Esophagus mucosa (tissue), 1 donor: ENCODE measurements around the gene KATNIP. TPM values are rescaled to one million over a fixed set of nuclear protein-coding genes. Genes with fewer than 3 reads are reported as not detected.
"Not testable (repeated sequence)": the region's sequence is repeated elsewhere in the genome, so short reads cannot be mapped to it uniquely, and the experiment has no call there.

Experiments
- ATAC-seq: fragments of 200-7000 bp; cut with Tn5 transposase; one replicate; pipeline ENCODE4 v1.9.1; 2020
- total RNA-seq: library from RNA; stranded (reverse); gene quantifications from one replicate; pipeline ENCODE4 v1.2.4, GENCODE V29; 2023
- donor health status: DM: yes; HTN: yes; CAD: no.

The KATNIP gene
- total RNA-seq, 1 donor from 2014 or later = 21.0 TPM

DNA sequence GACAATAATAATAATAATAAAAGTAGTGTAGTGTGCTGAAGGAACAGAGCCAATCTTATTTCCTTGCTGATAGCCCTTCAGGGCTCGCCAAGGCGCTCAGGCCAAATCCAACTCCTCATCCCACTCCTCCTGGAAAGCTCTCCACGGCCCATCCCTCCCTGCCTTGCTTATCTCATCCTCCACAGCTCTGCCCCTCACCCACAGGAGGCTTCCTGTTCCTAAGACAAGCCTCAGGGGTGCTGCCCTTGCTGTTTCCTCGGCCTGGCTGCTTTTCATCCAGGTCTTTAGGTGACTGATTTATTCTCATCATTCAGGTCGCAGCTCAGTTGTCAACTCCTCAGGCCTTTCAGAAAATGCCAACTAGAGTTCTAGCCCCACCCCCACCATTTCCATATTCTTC is 11.4 kb upstream of the KATNIP start:
- ATAC-seq = no peak

DNA sequence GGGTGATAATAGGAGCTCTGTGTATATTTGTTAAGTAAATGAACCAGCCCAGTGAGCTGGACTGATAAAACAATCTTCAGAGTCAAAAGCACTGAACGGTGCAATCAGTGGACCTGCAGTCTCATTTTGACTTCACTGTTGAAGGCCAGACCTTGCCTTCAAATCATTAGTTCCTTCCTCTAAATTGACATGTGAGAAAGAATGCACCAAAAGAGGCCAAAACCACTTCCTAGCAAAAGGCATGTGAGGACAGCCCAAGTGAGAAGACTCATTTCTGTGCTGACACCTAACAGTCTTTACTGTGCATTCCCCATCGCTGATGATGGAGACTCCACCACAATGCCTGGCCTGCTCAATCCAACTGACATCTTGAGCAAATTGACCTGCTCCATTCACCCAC is 10.8 kb upstream of the KATNIP start:
- no peak for ATAC-seq

DNA sequence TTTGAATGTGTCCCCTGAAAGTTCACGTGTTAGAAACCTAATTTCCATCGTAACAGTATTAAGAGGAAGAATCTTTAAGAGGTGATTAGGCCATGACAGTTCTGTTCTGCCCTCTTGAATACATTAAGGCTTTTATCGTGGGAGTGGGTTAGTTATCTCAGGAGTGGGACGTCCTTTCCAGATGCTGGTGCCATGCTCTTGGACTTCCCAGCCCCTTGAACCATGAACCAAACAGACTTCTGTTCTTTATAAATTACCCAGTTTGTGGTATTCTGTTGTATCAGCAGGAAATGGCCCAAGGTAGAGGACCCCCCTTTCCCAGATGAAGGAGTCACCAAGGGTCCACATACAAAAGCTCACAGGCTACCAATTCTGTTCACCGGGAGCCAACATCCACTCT is 10.3 kb upstream of the KATNIP start:
- ATAC-seq = no peak

GRCh38 chr16:27543801-27544200 is 6.1 kb upstream of the KATNIP start:
- no peak for ATAC-seq

GRCh38 chr16:27544671-27545070 is 5.3 kb upstream of the KATNIP start:
- ATAC-seq = no peak

DNA sequence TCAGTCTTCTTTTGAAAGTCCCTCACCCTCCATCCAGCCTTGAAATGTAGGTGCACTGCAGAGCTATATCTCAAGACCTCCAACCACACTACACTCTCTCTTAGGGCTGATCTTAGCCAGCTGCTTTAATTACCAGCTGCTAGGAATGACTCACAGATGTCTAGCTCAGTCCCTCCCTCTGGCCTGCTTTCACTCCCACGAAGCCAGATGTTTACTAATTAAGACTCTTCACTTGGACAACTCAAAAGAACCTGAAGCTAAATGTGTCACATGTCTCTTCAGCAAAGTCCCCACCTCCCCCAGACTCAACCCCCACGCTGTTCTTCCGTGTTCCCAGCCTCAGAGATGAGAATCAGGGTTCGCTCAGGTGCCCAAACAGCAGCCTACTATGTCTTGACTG is 2.8 kb upstream of the KATNIP start:
- ATAC-seq = peak; percentile 66

GRCh38 chr16:27547851-27548250 is 2.1 kb upstream of the KATNIP start:
- ATAC-seq = no peak

- peak; percentile 33 for ATAC-seq
These were observed 539 bp upstream of the KATNIP start for GRCh38 chr16:27549464-27549745.

- no peak for ATAC-seq
These were observed 607 bp downstream of the KATNIP start for GRCh38 chr16:27550582-27550920.

- no peak for ATAC-seq
These were observed 1.1 kb downstream of the KATNIP start for GRCh38 chr16:27551036-27551435.

DNA sequence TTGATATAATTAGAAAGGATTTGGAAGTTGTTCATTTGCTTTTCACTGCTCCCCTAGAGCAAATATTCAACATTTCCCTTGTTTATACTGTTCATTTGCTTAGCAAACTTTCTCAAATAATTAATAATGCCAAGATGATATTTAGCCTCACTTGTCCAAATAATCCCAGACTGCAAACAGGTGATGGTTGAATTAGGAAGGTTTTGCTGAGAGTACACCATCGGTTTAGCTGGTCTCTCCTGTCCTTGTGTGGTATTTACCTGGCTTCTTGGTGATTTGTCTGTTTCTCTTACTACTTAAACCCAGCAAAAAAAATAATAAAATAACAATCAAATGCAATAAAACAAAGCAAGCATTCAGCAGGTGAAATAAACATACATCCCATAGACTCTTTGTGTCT is 6.5 kb downstream of the KATNIP start:
- ATAC-seq = no peak

DNA sequence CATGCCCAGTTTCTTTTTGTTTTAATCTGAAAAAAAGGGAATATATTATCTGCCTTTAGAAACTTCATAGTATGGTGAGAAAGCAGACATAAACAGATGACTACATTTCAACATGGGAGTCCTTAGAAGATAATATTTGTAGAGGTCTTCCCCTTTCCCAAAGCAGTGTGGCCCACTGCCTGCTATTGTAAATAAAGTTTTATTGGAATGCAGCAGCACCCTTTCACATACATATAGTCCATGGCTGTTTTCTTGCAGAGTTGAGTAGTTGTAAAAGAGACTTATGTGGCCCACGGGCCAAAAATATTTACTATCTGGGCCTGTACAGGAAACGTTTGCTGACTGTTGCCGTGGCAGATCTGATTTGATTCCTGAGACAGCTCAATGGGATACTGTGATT is 8.5 kb downstream of the KATNIP start:
- no peak for ATAC-seq

- no peak for ATAC-seq
These were observed 9.0 kb downstream of the KATNIP start for GRCh38 chr16:27558932-27559331.

DNA sequence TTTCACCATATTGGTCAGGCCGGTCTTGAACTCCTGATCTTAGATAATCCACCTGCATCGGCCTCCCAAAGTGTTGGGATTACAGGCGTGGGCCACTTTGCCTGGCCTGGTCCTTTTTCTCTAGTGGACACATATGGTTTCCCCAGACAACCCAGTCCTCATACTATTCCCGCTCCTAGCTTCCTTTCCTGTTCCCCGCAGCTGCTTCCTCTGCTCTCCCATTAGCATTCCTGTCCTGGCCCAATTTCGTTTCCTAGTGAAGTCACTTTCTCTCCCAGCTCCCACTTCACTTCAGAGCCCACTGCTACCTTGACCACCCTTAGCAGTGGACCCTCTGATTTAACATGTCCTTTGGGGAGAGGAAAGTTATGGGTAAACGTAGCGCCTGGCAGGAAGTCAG is 11.3 kb downstream of the KATNIP start:
- ATAC-seq = no peak

DNA sequence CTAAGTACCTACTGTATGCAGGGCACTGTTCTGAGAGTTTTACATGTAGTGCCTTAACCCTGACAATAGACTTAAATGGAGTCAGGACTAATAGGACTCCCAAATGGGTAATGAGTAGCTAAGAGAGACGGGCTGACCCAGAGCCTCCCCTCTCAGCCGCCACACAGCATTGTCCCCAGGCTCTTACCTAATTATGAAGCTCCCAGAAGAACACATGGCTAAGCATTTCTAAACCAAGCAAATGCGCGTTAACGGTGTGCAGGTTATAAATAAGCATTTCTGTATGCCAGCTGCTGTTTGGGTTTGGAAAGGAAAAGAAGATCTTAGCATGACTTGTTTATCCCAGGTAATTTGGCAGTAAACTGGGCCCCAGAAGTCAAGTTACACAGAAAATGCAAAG is 14.3 kb downstream of the KATNIP start:
- no peak for ATAC-seq

GRCh38 chr16:27566417-27566816 is 16.5 kb downstream of the KATNIP start:
- ATAC-seq = peak; percentile 76

DNA sequence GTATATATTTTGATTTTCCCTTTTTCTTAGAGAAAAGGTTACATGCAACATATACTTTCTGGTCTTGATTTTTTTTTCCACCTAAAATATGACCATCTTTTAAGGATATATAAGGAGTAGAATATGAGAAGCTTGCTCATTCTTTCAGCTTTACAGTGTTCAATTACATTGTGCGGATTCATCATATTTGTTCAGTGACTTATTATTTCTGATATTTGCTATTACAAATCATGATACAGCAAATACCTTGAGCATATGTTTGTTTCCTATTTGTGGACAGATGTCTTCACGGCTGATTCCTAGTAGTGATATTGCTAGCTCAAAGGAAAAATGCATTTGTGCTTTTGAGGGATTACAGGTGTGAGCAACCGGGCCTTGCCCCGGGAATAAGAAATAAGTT is 18.1 kb downstream of the KATNIP start:
- no peak for ATAC-seq

DNA sequence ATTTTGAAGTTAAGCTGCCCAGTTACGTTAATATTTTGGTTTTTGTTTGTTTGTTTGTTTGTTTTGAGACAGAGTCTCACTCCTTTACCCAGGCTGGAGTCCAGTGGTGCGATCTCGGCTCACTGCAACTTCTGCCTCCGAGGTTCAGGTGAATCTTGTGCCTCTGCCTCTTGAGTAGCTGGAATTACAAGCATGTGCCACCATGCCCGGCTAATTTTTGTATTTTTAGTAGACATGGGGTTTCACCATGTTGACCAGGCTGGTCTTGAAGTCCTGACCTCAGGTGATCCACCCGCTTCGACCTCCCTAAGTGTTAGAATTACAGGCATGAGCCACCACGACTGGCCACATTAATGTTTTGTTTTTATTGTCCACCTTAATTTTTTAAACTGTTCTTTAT is 21.0 kb downstream of the KATNIP start:
- ATAC-seq = not testable (repeated sequence)

GRCh38 chr16:27571433-27572326 is 21.7 kb downstream of the KATNIP start:
- ATAC-seq = peak; percentile 26

DNA sequence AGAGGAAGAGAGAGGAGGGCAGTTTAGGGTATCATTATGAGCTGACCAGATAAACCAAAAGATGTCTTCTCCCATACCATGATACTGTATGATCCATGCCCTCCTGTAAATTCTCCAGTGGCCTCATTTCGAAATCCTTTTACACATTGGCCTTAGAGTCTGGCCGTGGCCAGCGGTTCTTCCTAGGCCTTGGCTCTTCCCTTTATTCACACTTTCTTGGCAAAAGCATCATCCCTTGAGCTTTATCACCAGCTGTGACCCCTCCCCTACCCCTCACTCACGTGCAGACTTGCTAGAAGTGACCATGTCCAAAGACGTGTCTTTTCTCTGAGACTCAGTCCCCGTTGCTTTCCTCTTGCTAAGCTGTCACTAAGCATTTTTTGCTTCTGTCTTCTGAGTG is 22.8 kb downstream of the KATNIP start:
- no peak for ATAC-seq

- peak; percentile 85 for ATAC-seq
These were observed 26.8 kb downstream of the KATNIP start for GRCh38 chr16:27576729-27577128.

DNA sequence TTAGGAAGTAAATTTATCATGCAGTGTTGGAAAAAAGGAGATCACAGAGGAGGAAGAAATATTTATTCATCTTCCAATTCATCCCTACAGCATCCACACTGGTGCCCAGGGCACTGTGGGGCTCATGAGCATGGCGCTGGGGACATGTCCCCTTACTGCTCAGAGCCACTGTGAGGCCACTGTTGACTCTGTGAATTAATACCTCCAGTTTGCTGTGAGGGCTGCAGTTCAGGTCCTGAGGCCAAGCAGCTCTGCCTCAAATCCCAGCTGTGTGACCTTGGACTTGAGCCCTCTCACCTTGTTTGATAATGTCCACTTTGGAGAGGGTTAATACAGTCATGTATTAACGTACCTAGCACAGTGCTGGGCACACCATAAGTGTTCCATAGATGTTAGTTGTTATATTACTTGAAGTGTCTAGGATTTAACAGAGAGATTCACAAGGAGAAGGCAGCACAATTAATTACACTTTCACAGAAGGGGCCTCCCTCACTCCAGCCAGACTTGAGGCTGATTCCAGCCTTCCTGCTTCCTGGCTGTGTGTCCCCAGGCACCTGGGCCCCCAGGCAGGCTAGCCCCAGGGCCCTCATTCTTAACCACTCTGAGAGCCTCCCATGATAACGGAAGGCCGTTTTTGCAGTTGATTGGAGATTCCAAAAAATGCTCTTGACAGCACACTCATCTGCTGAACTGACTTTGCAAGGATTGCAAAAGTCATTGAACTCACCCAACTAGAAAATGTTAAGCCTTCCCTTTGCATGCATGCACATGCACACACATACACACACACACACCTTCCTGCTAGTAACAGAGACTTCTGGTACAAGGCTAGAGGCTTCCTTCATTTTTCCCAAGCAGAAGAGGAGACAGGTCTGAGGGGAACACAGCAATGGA is 29.4 kb downstream of the KATNIP start:
- ATAC-seq = peak; percentile 80

GRCh38 chr16:27582883-27583282 is 32.9 kb downstream of the KATNIP start:
- no peak for ATAC-seq

DNA sequence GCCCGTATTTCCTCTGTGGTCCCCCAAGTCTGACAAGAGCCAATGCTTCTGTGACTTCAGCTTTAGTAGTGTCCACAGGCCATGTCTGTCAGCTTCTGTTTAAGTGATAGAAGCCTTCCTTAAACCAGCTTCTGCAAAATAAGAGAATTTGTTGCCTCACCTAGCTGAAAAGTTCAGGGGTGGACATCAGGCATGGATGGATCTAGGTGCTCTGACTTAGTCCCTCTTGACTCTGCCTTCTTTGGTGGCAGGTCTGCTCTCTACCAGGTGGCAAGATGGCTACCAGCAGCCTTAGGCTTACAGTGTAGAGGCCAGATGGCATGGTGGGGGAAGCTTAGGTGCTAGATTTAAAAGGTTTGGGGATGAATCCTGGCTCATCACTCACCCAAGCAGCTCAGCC is 33.7 kb downstream of the KATNIP start:
- ATAC-seq = no peak
